IMR-90 (cell line): ENCODE results near the gene METTL4. TPM values are rescaled to one million over a fixed set of nuclear protein-coding genes. Genes with fewer than 3 reads are reported as not detected.

ENCODE experiments used
- ATAC-seq: fragments of 200-7000 bp; cut with Tn5 transposase; 2 replicates; pipeline ENCODE4 v1.9.1; 2020; ENCODE audit warnings: low read depth, mild to moderate bottlenecking, moderate library complexity
- BruUV-seq: library from RNA; stranded (reverse); fragments of 400-500 nt; replicated peaks from 2 replicates; lab custom pipeline; 2021; lab: Mats Ljungman, UMichigan
- CTCF ChIA-PET: fragments of 300-600 bp; formaldehyde crosslinking; extraction: SDS; loops from one replicate; lab custom pipeline; 2021; ENCODE audit warnings: antibody characterized with exemption; lab: Yijun Ruan, JAX
- POLR2A ChIA-PET: fragments of 300-600 bp; sonication (Branson Sonifier 250); formaldehyde crosslinking; loops from one replicate; lab custom pipeline; 2022; ENCODE audit warnings: antibody characterized with exemption; ENCODE audit not compliant: unreplicated experiment; lab: Charles Lee
- DNase-seq: peaks from one replicate; pipeline ENCODE4 v3.0.0; 2013
- H2AFZ ChIP-seq: replicated peaks from 2 replicates; pipeline ENCODE3; 2013; ENCODE audit warnings: low read length, mild to moderate bottlenecking; ENCODE audit not compliant: poor library complexity
- H2AK5ac ChIP-seq: 2 replicates; pipeline ENCODE4 v1.6.1; 2013; ENCODE audit warnings: low read depth, low read length, inconsistent platforms
- H2AK9ac ChIP-seq: replicated peaks from 2 replicates; pipeline ENCODE3; 2013; ENCODE audit warnings: mild to moderate bottlenecking, low read depth, low read length, moderate library complexity; ENCODE audit not compliant: poor library complexity
- H2BK120ac ChIP-seq: 2 replicates; pipeline ENCODE4 v1.6.1; 2013; ENCODE audit warnings: low read depth, low read length, inconsistent platforms
- H2BK15ac ChIP-seq: 3 replicates; pipeline ENCODE4 v1.6.1; 2013; ENCODE audit warnings: low read depth, low read length, inconsistent platforms
- H2BK20ac ChIP-seq: 2 replicates; pipeline ENCODE4 v1.6.1; 2013; ENCODE audit warnings: low read depth, mild to moderate bottlenecking, inconsistent platforms, low read length, moderate library complexity
- H2BK5ac ChIP-seq: 2 replicates; pipeline ENCODE4 v1.6.1; 2013; ENCODE audit warnings: mild to moderate bottlenecking, low read depth, low read length, inconsistent platforms; ENCODE audit not compliant: poor library complexity, severe bottlenecking
- H3K14ac ChIP-seq: replicated peaks from 2 replicates; pipeline ENCODE4 v1.6.1; 2013; ENCODE audit warnings: low read depth, low read length, inconsistent platforms
- H3K18ac ChIP-seq: 2 replicates; pipeline ENCODE4 v1.6.1; 2013; ENCODE audit warnings: low read depth, low read length, control low read depth
- H3K23ac ChIP-seq: 2 replicates; pipeline ENCODE4 v1.6.1; 2013; ENCODE audit warnings: low read depth, low read length, inconsistent platforms
- H3K27ac ChIP-seq: 2 replicates; pipeline ENCODE4 v1.5.1; 2013; ENCODE audit warnings: mild to moderate bottlenecking, control low read depth, low read length; ENCODE audit not compliant: insufficient read depth
- H3K27me3 ChIP-seq: 2 replicates; pipeline ENCODE4 v1.6.1; 2013; ENCODE audit warnings: low read length; ENCODE audit not compliant: control insufficient read depth, insufficient read depth
- H3K36me3 ChIP-seq: 2 replicates; pipeline ENCODE4 v1.6.1; 2013; ENCODE audit warnings: low read length, mixed read lengths; ENCODE audit not compliant: control insufficient read depth, insufficient read depth
- H3K4ac ChIP-seq: 2 replicates; pipeline ENCODE4 v1.6.1; 2013; ENCODE audit warnings: low read depth, low read length, inconsistent platforms
- H3K4me1 ChIP-seq: 2 replicates; pipeline ENCODE4 v1.6.1; 2013; ENCODE audit warnings: low read length, mixed read lengths; ENCODE audit not compliant: control insufficient read depth, insufficient read depth
- H3K4me2 ChIP-seq: 2 replicates; pipeline ENCODE4 v1.6.1; 2013; ENCODE audit warnings: low read depth, mild to moderate bottlenecking, control low read depth, low read length, moderate library complexity
- H3K4me3 ChIP-seq: 2 replicates; pipeline ENCODE4 v1.5.1; 2013; ENCODE audit warnings: low read depth, mild to moderate bottlenecking, control low read depth, low read length, moderate library complexity; ENCODE audit not compliant: insufficient read depth
- H3K56ac ChIP-seq: 2 replicates; pipeline ENCODE4 v1.6.1; 2013; ENCODE audit warnings: low read length, inconsistent platforms; ENCODE audit not compliant: insufficient read depth; ENCODE audit errors: extremely low read depth
- H3K79me1 ChIP-seq, 2 experiments: 2 replicates each; pipeline ENCODE4 v1.6.1; 2013; ENCODE audit warnings: low read length in 2 of 2, inconsistent platforms in 1 of 2, low read depth in 1 of 2
- H3K9ac ChIP-seq: 2 replicates; pipeline ENCODE4 v1.6.1; 2013; ENCODE audit warnings: low read depth, low read length, control low read depth
- H3K9me1 ChIP-seq: 2 replicates; pipeline ENCODE4 v1.6.1; 2013; ENCODE audit warnings: low read length, inconsistent platforms; ENCODE audit not compliant: insufficient read depth
- H3K9me3 ChIP-seq: 2 replicates; pipeline ENCODE4 v1.6.1; 2013; ENCODE audit warnings: low read length; ENCODE audit not compliant: control insufficient read depth, insufficient read depth
- H4K20me1 ChIP-seq: 2 replicates; pipeline ENCODE4 v1.6.1; 2013; ENCODE audit warnings: low read length, inconsistent platforms; ENCODE audit not compliant: insufficient read depth
- H4K5ac ChIP-seq: 2 replicates; pipeline ENCODE4 v1.6.1; 2013; ENCODE audit warnings: mild to moderate bottlenecking, low read depth, low read length, control low read depth
- H4K8ac ChIP-seq, 2 experiments: 2 replicates each; pipeline ENCODE4 v1.6.1; 2013; ENCODE audit warnings: low read depth in 2 of 2, low read length in 2 of 2, control low read depth in 1 of 2, inconsistent platforms in 1 of 2
- H4K91ac ChIP-seq: 2 replicates; pipeline ENCODE4 v1.6.1; 2013; ENCODE audit warnings: low read depth, low read length, inconsistent platforms; ENCODE audit not compliant: insufficient read depth
- CEBPB ChIP-seq: IDR thresholded peaks from 2 replicates; pipeline ENCODE4 v1.6.1; 2012; ENCODE audit warnings: low read depth, low read length, improper control_type of control experiment
- FOS ChIP-seq: fragments of 150-350 bp; IDR thresholded peaks from 2 replicates; pipeline ENCODE4 v1.6.1; 2016; ENCODE audit warnings: low read depth, low read length
- MAFK ChIP-seq: IDR thresholded peaks from 2 replicates; pipeline ENCODE4 v1.6.1; 2012; ENCODE audit warnings: low read depth, low read length, improper control_type of control experiment
- MXI1 ChIP-seq: IDR thresholded peaks from 2 replicates; pipeline ENCODE4 v1.6.1; 2012; ENCODE audit warnings: low read depth, mild to moderate bottlenecking, low read length, moderate library complexity, borderline replicate concordance
- RCOR1 ChIP-seq: IDR thresholded peaks from 2 replicates; pipeline ENCODE4 v1.6.1; 2012; ENCODE audit warnings: mild to moderate bottlenecking, low read length, improper control_type of control experiment; ENCODE audit not compliant: insufficient replicate concordance
- RFX5 ChIP-seq: IDR thresholded peaks from 2 replicates; pipeline ENCODE4 v1.8.0; 2012; ENCODE audit warnings: low read depth, mild to moderate bottlenecking, low read length, moderate library complexity
- WGBS, 2 experiments: methylation state at CpG; one replicate each; pipeline versions ENCODE4 v1.1.5 to v1.1.7; 2013; ENCODE audit warnings: missing lambda C conversion rate in 2 of 2; ENCODE audit not compliant: insufficient read length in 1 of 2; ENCODE audit errors: extremely low coverage in 2 of 2; 5-methylcytosine and 5-hydroxymethylcytosine counted together
- dilution Hi-C: fragments of 300-500 bp; cut with HindIII; formaldehyde crosslinking; loops from one replicate; pipeline ENCODE4 v1.14.3; 2018; ENCODE audit warnings: low sequenced_read_pairs; ENCODE audit not compliant: unreplicated experiment
- in situ Hi-C: fragments of 300-500 bp; cut with MboI; formaldehyde crosslinking; loops from 3 replicates; pipeline ENCODE4 v1.14.3; 2019; ENCODE audit warnings: low sequenced_read_pairs, inconsistent platforms, mixed read lengths
- intact Hi-C: fragments of 100-400 bp; cut with micrococcal nuclease; formaldehyde crosslinking; loops from 2 replicates; pipeline ENCODE4 v1.10.0; 2022
- polyA plus RNA-seq, 3 experiments: library from polyadenylated mRNA; depleted of rRNA; stranded (reverse); fragments of >200 nt; gene quantifications; 2 replicates each; pipeline ENCODE4 v1.2.3, GENCODE V29; 2012; ENCODE audit warnings: low replicate concordance in 1 of 3
- total RNA-seq: library from RNA; depleted of rRNA; stranded (reverse); fragments of >200 nt; gene quantifications from 2 replicates; pipeline ENCODE4 v1.2.3, GENCODE V29; 2012

Gene METTL4
- total and polyA plus RNA-seq, 2 of the 4 experiments (the other 2 are of a cell fraction): 4.9 to 5.4 TPM

- no peak overlapping the region for H3K27ac ChIP-seq
- H2AFZ ChIP-seq: no peak overlapping the region
- peaks cover 6% of the 10 kb centered on the region for H3K4me1 ChIP-seq
- in situ Hi-C loops: no loop called here
- H2BK20ac ChIP-seq: peak overlapping the region; percentile 80; the same call in 1 of the 2 replicates
- dilution Hi-C loops: no loop called here
- H3K4me2 ChIP-seq: no peak overlapping the region
- H3K4ac ChIP-seq: peak overlapping the region; percentile 53; the same call in 1 of the 2 replicates
- peak overlapping the region; percentile 17; the same call in 1 of the 2 replicates for H3K23ac ChIP-seq
- no peak overlapping the region for H4K5ac ChIP-seq
- ChIA-PET CTCF (no interaction called here), POLR2A (interaction anchor here (0.5 kb wide), 1 partner anchor 66 kb away, joined by 3 read pairs; no protein-coding TSS in a partner anchor)
- H3K79me1 ChIP-seq: peaks cover 0 to 3% of the 10 kb centered on the region in 2 experiments; a peak in 1 of 4 replicates
- intact Hi-C loops: no loop called here
- H3K4me3 ChIP-seq: no peak overlapping the region
- no TSS peak for BruUV-seq
- H2AK5ac ChIP-seq: peak overlapping the region; percentile 69
- H4K8ac ChIP-seq: no peak overlapping the region
- TF ChIP-seq MXI1: no peak
- TF ChIP-seq RFX5: no peak
- no peak for TF ChIP-seq RCOR1
- no peak for TF ChIP-seq MAFK
- no peak for TF ChIP-seq FOS
- no peak for TF ChIP-seq CEBPB
- peak overlapping the region; percentile 24; the same call in 1 of the 2 replicates for H2BK120ac ChIP-seq
- no peak for ATAC-seq
- H2BK5ac ChIP-seq: peak overlapping the region; percentile 43
- H2BK15ac ChIP-seq: peak overlapping the region; percentile 61; the same call in 1 of the 3 replicates
- peak overlapping the region; percentile 78 for H3K14ac ChIP-seq
- H3K9me3 ChIP-seq: no peaks in the 10 kb centered on the region
- peaks cover 11% of the 10 kb centered on the region for H3K9me1 ChIP-seq
- peak; percentile 21 for DNase-seq
- H2AK9ac ChIP-seq: no peak overlapping the region
- H3K27me3 ChIP-seq: no peaks in the 10 kb centered on the region
- no peak overlapping the region for H3K56ac ChIP-seq
- no peak overlapping the region for H3K9ac ChIP-seq
- peak overlapping the region; percentile 20; the same call in 1 of the 2 replicates for H3K18ac ChIP-seq
- no CpG with 5 or more reads among the region's 1 CpG for WGBS, 2 experiments
- no peaks in the 10 kb centered on the region for H3K36me3 ChIP-seq
- no peak overlapping the region for H4K91ac ChIP-seq
- H4K20me1 ChIP-seq: no peaks in the 10 kb centered on the region
These were observed 57.7 kb downstream of the METTL4 start for GRCh38 chr18:2513616-2514015.
